SKM-1 (cell line): ENCODE data around the gene FOXN1.

Experiments used
- DNase-seq: peaks from one replicate; lab custom pipeline; 2025; ENCODE audit not compliant: unreplicated experiment; lab: John Stamatoyannopoulos, UW

The FOXN1 gene

GRCh38 chr17:28524476-28525424 lies 18.6 kb downstream of the FOXN1 start:
- DNase-seq = no peak

GRCh38 chr17:28526381-28526780 lies 20.2 kb downstream of the FOXN1 start:
- DNase-seq = no peak

DNA sequence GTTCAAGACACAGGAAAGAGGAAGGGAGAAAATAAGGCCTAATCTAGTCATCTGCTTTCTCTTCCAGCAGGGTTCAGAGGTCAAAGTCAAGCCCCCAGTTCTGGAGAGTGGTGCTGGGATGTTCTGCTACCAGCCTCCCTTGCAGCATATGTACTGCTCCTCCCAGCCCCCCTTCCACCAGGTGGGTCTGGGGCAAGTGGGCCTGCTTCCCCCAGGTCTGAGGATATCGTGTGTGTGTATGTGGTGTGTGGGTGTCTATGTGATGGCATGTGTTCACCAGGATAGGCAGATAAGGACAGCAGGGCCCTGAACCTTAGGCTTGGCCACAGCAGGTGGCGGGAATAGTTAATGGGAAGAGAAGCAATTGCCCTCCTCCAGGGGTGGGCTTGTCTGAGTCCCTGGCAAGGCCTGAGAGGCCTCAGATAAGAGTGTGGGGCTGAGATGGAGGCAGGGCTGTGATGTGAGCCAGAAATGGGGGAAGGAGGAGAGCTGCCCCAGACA lies 21.1 kb downstream of the FOXN1 start:
- DNase-seq = no peak

DNA sequence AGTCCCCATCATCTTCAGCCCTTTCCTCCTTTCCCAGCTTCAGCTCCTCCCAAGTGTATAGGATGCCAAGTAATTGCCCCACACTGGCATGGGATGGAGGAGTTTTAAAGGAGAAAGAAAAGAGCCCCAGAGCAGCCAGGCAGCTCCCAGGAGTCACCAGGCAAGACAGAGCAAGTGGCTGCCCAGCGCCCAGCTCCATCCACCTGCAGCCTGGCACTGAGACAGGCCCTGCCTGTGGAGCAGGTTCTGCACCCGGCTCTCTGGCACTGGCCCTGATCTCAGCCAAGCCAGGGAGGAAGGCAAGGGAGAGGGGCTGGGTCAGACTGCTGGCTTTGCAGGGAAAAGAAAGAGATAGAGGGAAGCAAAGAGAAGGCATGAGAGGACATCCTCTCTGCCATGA lies 21.7 kb downstream of the FOXN1 start:
- DNase-seq = no peak

- no peak for DNase-seq
Observed at GRCh38 chr17:28528327-28529012, 22.3 kb downstream of the FOXN1 start.

GRCh38 chr17:28529013-28529400 lies 22.9 kb downstream of the FOXN1 start:
- DNase-seq = no peak

- no peak for DNase-seq
Observed at GRCh38 chr17:28530250-28530649, 24.1 kb downstream of the FOXN1 start.

GRCh38 chr17:28530926-28531325 lies 24.8 kb downstream of the FOXN1 start:
- DNase-seq = no peak

- DNase-seq = no peak
Observed at GRCh38 chr17:28532050-28532960, 26.2 kb downstream of the FOXN1 start.

DNA sequence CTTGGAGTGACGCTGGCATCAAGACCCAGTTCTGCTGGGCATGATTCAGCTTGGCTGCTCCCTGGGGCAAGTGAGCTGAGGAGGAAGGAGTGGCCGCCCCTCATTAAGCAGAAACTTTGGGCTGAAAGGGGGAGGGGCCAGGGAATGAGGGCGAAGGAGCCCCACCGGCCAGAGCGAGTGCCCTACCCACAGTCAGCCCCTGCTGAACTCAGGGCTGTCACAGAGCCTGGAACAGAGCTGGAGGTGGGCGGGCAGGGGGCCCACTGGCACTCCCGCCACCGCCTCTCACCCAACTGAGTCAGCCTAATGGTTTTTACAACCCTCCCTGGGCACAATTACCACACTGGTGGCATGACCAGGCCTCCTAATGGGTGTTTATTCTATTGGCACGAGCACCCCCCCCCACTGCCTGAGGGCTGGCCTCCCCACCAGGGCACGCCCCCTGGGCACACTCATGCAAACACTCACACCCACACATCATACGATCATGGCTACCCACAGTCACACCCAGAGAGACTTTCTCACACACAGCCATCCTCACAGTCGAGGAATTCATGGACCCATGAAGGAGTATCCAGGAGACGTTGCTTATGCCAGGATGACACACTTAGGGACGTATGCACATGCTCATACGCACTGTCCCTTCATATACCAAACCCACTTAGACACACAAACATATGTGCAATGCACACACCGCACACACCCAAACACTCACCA lies 27.1 kb downstream of the FOXN1 start:
- DNase-seq = no peak

GRCh38 chr17:28534740-28535375 lies 28.7 kb downstream of the FOXN1 start:
- no peak for DNase-seq

DNA sequence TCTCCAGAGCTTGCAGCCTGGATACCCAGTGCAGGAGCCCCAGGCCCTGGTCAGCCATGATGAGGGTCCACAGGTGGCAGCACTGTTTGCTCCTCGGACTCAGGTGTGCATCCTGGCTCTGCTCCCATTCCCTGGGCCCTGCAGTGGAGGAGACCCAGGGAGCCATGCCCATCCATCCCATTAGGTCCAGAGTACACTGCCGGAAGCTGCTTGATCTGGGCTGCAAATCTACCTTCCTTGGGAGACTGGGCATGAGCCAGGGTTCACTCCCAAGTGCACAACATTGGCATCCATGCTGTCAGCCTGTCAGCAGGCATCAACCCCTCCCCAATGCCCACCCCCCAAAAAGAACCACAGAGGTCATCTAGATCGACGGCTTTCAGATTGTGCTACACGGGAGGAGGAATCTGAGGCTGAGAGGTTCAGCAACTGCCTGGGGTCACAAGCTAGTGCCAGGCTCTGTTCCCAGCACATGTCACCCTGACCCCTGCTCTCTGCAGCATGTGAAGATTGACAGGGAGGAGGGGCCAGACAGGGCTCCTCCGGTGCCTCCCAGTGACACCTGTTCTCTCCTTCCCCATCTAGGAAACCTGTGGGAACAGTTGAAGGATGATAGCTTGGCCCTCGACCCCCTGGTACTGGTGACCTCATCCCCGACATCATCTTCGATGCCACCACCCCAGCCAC lies 30.5 kb downstream of the FOXN1 start:
- no peak for DNase-seq

DNA sequence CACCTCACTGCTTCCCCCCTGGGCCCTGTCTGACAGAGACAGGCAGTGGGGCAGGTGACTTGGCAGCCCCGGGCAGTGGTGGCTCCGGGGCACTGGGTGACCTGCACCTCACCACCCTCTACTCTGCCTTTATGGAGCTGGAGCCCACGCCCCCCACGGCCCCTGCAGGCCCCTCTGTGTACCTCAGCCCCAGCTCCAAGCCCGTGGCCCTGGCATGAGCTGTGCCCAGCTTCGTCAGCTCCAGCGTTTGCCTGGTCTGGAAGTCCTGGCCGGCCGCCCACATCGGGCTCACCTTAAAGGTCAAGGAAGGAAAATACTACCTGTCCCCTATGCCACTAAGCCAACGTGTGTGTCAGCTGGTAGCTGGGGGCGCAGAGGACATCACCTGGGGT lies 31.1 kb downstream of the FOXN1 start:
- DNase-seq = no peak

GRCh38 chr17:28538296-28538895 lies 32.2 kb downstream of the FOXN1 start:
- DNase-seq = no peak

DNA sequence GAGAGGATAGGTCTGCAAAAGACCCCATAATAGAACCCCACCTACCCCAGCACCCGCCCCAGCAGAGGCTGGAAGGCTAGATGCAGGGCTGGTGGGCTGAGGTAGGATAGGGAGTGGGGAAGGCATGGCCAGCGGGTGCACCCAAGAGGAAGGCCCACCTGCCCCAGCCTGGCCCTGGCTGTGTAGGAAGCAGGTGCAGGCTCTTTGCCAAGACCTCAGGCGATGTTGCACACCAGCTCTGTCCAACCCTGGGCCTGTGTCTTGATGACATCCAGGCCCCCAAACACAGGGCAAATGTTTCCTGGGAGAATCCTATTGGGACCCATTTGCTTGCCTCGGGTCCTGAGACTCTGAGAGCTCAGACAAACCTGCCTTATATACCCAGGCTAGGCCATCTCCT lies 34.1 kb downstream of the FOXN1 start:
- DNase-seq = no peak

DNA sequence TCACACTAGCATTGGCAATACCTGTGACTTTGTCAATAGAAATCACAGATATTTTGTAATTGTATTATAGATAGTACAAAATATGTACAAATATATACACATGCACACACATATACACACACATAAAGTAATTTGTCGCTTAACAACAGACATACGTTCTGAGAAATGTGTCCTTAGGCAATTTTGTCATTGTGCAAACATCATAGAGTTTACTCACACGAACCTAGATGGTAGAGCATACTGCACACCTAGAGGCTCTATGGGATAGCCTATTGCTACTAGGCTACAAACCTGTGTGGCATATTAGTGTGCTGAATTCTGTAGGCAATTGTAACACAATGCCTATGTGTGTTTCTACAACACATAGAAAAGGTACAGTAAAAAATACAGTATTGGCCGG lies 35.3 kb downstream of the FOXN1 start:
- DNase-seq = no peak

DNA sequence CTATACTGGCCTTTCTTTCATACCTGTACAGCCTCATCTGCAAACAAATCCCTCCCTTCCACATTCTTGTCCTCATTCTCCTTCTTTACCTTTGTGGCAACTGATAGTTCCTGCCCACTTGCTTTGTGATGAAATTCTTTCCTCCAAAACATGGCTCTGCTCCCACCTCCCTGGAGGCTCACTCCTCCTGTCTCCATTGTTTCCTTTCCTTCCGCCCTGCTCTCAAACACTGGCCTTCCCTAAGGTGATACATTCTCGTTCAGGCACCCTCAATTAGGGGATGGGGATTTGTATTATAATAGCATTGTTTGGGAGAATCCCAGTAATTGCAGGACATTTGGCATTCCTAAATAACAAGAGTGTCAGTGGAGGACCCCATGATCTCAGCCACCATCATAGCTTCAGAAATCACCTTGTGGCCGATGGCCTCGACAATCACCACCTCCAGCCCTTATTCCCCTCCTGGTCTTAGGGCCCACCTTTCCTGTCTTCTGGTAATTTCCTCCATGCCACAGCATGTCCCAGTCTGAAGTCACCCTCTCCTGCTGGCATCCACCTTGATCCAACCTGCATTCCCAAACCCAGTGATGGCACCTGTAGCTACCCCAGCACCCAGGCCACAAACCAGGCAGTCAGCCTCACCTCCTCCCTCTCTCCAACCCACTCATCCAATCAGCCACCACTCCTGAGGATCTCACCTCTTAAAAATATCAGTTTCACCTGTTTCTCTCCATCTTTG lies 38.4 kb downstream of the FOXN1 start:
- no peak for DNase-seq

DNA sequence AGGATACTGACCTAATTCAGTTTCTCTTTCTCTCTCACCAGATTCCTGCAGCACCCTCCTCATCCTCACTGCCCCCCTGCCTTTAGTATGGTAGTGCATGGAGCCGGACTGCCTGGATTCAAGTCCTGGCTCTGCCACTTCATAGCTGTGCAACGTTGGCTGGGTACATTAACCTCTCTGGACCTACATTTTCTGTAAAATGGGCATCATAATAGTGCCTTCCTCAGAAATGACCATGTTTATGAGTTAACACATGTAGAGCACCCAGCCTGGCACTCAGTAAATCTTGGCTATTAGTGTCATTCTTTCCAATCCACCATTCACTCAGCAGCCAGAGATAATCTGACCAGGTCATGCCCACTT lies 39.0 kb downstream of the FOXN1 start:
- no peak for DNase-seq
